ENCODE results near the gene MTA3. TPM values are rescaled to one million over a fixed set of nuclear protein-coding genes. Genes with fewer than 3 reads are reported as not detected.

Gene MTA3
- polyA plus RNA-seq, 3 donors = 2.0 to 4.5 (median 2.2) TPM

- Histone ChIP-seq H4K20me1 (ENCODE audit: insufficient read depth, low read length) (no peaks in the 10 kb centered on the region), H3K36me3 (replicated peaks in 1 of 2; ENCODE audit: control insufficient read depth in 1 of 2, insufficient read depth in 2 of 2, low read length in 2 of 2) (peaks cover 0 to 12% of the 10 kb centered on the region in 2 donors), H3K4me1 (ENCODE audit: control insufficient read depth in 1 of 2, insufficient read depth in 2 of 2, low read length in 2 of 2) (no peaks in the 10 kb centered on the region), H3K9me3 (replicated peaks in 1 of 2; ENCODE audit: control insufficient read depth in 1 of 2, insufficient read depth in 1 of 2, low read length in 2 of 2) (peaks cover 11 to 19% of the 10 kb centered on the region in 2 donors), H3K9ac (ENCODE audit: insufficient read depth, low read length, poor library complexity, severe bottlenecking) (no peak overlapping the region), H3K27me3 (ENCODE audit: control insufficient read depth in 2 of 2, insufficient read depth in 2 of 2, low read length in 2 of 2) (no peaks in the 10 kb centered on the region), H2AFZ (ENCODE audit: insufficient read depth, low read depth, low read length, poor library complexity, severe bottlenecking) (no peak overlapping the region), H3K4me2 (replicated peaks; ENCODE audit: extremely low read depth, low read length, poor library complexity, severe bottlenecking) (no peak overlapping the region), H3K27ac (ENCODE audit: low read depth in 1 of 2, low read length in 2 of 2) (no peak overlapping the region), H3K4me3 (replicated peaks in 1 of 3; ENCODE audit: low read depth in 2 of 3, low read length in 3 of 3) (no peak overlapping the region), H3K79me2 (ENCODE audit: insufficient read depth, low read length) (no peaks in the 10 kb centered on the region)
- H3K9me3 Mint-ChIP-seq = peaks cover 4 to 33% (median 21%) of the 10 kb centered on the region in 7 donors
- WGBS (ENCODE audit: insufficient coverage) = no CpG with 5 or more reads among the region's 1 CpG
- TF ChIP-seq CTCF (IDR thresholded peaks at IDR 0.05) = no peak
- peaks cover 2% of the 10 kb centered on the region for H3K4me1 Mint-ChIP-seq
- H3K27ac Mint-ChIP-seq = no peak overlapping the region
- DNase-seq = no peak
- intact Hi-C loops (cut with micrococcal nuclease) = no loop called here
- peaks cover 0 to 2% (median 0%) of the 10 kb centered on the region in 3 donors for H3K27me3 Mint-ChIP-seq (ENCODE audit: low read depth in 3 of 3)
- H3K36me3 Mint-ChIP-seq = peaks cover 22 to 48% of the 10 kb centered on the region in 2 donors
- H3K4me3 Mint-ChIP-seq = no peak overlapping the region
Observed at GRCh38 chr2:42781181-42781580, 212.7 kb downstream of the MTA3 start.

- no peak for DNase-seq
Observed at GRCh38 chr2:42783511-42783910, 215.1 kb downstream of the MTA3 start.

More at GRCh38 chr2:42783511-42783910, 215.1 kb downstream of the MTA3 start:
- H3K27me3 Mint-ChIP-seq (ENCODE audit: low read depth in 3 of 3) = peaks cover 0 to 4% (median 0%) of the 10 kb centered on the region in 3 donors
- no peaks in the 10 kb centered on the region for H4K20me1 ChIP-seq (ENCODE audit: insufficient read depth, low read length)
- H3K36me3 ChIP-seq (replicated peaks in 1 of 2; ENCODE audit: control insufficient read depth in 1 of 2, insufficient read depth in 2 of 2, low read length in 2 of 2) = peaks cover 0 to 12% of the 10 kb centered on the region in 2 donors
- no peak overlapping the region for H2AFZ ChIP-seq (ENCODE audit: insufficient read depth, low read depth, low read length, poor library complexity, severe bottlenecking)
- H3K27ac Mint-ChIP-seq = no peak overlapping the region
- no peak overlapping the region for H3K4me2 ChIP-seq (replicated peaks; ENCODE audit: extremely low read depth, low read length, poor library complexity, severe bottlenecking)
- H3K36me3 Mint-ChIP-seq = peaks cover 21 to 50% of the 10 kb centered on the region in 2 donors
- peaks cover 2 to 14% of the 10 kb centered on the region in 2 donors for H3K9me3 ChIP-seq (replicated peaks in 1 of 2; ENCODE audit: control insufficient read depth in 1 of 2, insufficient read depth in 1 of 2, low read length in 2 of 2)
- H3K27ac ChIP-seq (ENCODE audit: low read depth in 1 of 2, low read length in 2 of 2) = no peak overlapping the region
- H3K4me3 Mint-ChIP-seq = no peak overlapping the region
- H3K9ac ChIP-seq (ENCODE audit: insufficient read depth, low read length, poor library complexity, severe bottlenecking) = no peak overlapping the region
- H3K9me3 Mint-ChIP-seq = peaks cover 2 to 29% (median 17%) of the 10 kb centered on the region in 7 donors
- 97% methylated on average over 7 of the region's 9 CpGs for WGBS (ENCODE audit: insufficient coverage)
- no peaks in the 10 kb centered on the region for H3K27me3 ChIP-seq (ENCODE audit: control insufficient read depth in 2 of 2, insufficient read depth in 2 of 2, low read length in 2 of 2)
- no peak overlapping the region for H3K4me3 ChIP-seq (replicated peaks in 1 of 3; ENCODE audit: low read depth in 2 of 3, low read length in 3 of 3)
- no peak for TF ChIP-seq CTCF (IDR thresholded peaks at IDR 0.05)
- intact Hi-C loops (cut with micrococcal nuclease) = no loop called here
- H3K4me1 ChIP-seq (ENCODE audit: control insufficient read depth in 1 of 2, insufficient read depth in 2 of 2, low read length in 2 of 2) = no peaks in the 10 kb centered on the region
- no peaks in the 10 kb centered on the region for H3K79me2 ChIP-seq (ENCODE audit: insufficient read depth, low read length)
- H3K4me1 Mint-ChIP-seq = no peaks in the 10 kb centered on the region
